Mesenchymal stem cell (in vitro differentiated cells and primary cell): ENCODE data around the gene ZSCAN25.
A peak's percentile ranks its signal among the peaks of the same experiment; 100 is the strongest.
"Not testable (repeated sequence)": the region's sequence is repeated elsewhere in the genome, so short reads cannot be mapped to it uniquely, and the experiment has no call there.

Experiments
- DNase-seq: peaks from one replicate; pipeline ENCODE4 v3.0.0-alpha.2; 2013
- H2AFZ ChIP-seq: one replicate; pipeline ENCODE4 v1.6.1; 2013; ENCODE audit warnings: low read depth, mild to moderate bottlenecking, control low read depth, inconsistent platforms, low read length, moderate library complexity
- H2AK5ac ChIP-seq: 2 replicates; pipeline ENCODE4 v1.6.1; 2013; ENCODE audit warnings: low read length, moderate library complexity, mild to moderate bottlenecking, inconsistent platforms; ENCODE audit not compliant: severe bottlenecking
- H2BK120ac ChIP-seq: one replicate; pipeline ENCODE4 v1.6.1; 2013; ENCODE audit warnings: low read depth, mild to moderate bottlenecking, inconsistent platforms, low read length, moderate library complexity
- H2BK12ac ChIP-seq, 2 experiments: one replicate each; pipeline ENCODE4 v1.6.1; 2013; ENCODE audit warnings: inconsistent platforms in 2 of 2, low read length in 2 of 2, mild to moderate bottlenecking in 2 of 2, moderate library complexity in 2 of 2, control low read depth in 1 of 2
- H2BK15ac ChIP-seq: one replicate; pipeline ENCODE4 v1.6.1; 2013; ENCODE audit warnings: mild to moderate bottlenecking, low read depth, inconsistent platforms; ENCODE audit not compliant: poor library complexity, severe bottlenecking
- H2BK5ac ChIP-seq: 2 replicates; pipeline ENCODE4 v1.6.1; 2013; ENCODE audit warnings: low read depth, mild to moderate bottlenecking, low read length, control low read depth, inconsistent platforms; ENCODE audit not compliant: poor library complexity, severe bottlenecking
- H3K14ac ChIP-seq, 2 experiments: one replicate each; pipeline ENCODE4 v1.6.1; 2013; ENCODE audit warnings: inconsistent platforms in 2 of 2, low read length in 2 of 2, control low read depth in 1 of 2, mild to moderate bottlenecking in 1 of 2, moderate library complexity in 1 of 2
- H3K18ac ChIP-seq, 2 experiments: one replicate each; pipeline ENCODE4 v1.6.1; 2013; ENCODE audit warnings: inconsistent platforms in 2 of 2, low read length in 2 of 2, control low read depth in 1 of 2, low read depth in 1 of 2, mild to moderate bottlenecking in 1 of 2
- H3K23ac ChIP-seq, 2 experiments: one replicate each; pipeline ENCODE4 v1.6.1; 2013; ENCODE audit warnings: inconsistent platforms in 2 of 2, low read length in 2 of 2, mild to moderate bottlenecking in 2 of 2, moderate library complexity in 2 of 2, control low read depth in 1 of 2
- H3K27ac ChIP-seq: 2 replicates; pipeline ENCODE4 v1.5.1; 2013; ENCODE audit warnings: mild to moderate bottlenecking, moderate library complexity, low read length, control low read depth, inconsistent platforms; ENCODE audit not compliant: poor library complexity, severe bottlenecking
- H3K27me3 ChIP-seq, 2 experiments: 2 replicates each; pipeline versions ENCODE4 v1.6.1 to v1.7.0; 2013; ENCODE audit warnings: low read length in 2 of 2, mild to moderate bottlenecking in 2 of 2, moderate library complexity in 2 of 2, control low read depth in 1 of 2, inconsistent platforms in 1 of 2; ENCODE audit not compliant: control insufficient read depth in 1 of 2, insufficient read depth in 1 of 2
- H3K36me3 ChIP-seq, 2 experiments: 2 replicates each; pipeline versions ENCODE4 v1.6.1 to v1.7.0; 2013; ENCODE audit warnings: low read length in 2 of 2, control low read depth in 1 of 2, inconsistent platforms in 1 of 2, low read depth in 1 of 2, mild to moderate bottlenecking in 1 of 2; ENCODE audit not compliant: insufficient read depth in 2 of 2, control insufficient read depth in 1 of 2
- H3K4ac ChIP-seq, 2 experiments: one replicate each; pipeline ENCODE4 v1.6.1; 2013; ENCODE audit warnings: inconsistent platforms in 2 of 2, low read length in 2 of 2, mild to moderate bottlenecking in 2 of 2, moderate library complexity in 2 of 2, control low read depth in 1 of 2, low read depth in 1 of 2
- H3K4me1 ChIP-seq: 2 replicates; pipeline ENCODE4 v1.6.1; 2013; ENCODE audit warnings: low read depth, low read length, control low read depth; ENCODE audit not compliant: control insufficient read depth, insufficient read depth
- H3K4me2 ChIP-seq: 2 replicates; pipeline ENCODE4 v1.6.1; 2013; ENCODE audit warnings: low read length, mild to moderate bottlenecking, inconsistent platforms; ENCODE audit not compliant: poor library complexity, severe bottlenecking
- H3K4me3 ChIP-seq, 2 experiments: 2 replicates each; pipeline versions ENCODE4 v1.5.1 to v1.7.0; 2013; ENCODE audit warnings: low read length in 2 of 2, mild to moderate bottlenecking in 2 of 2, control low read depth in 1 of 2, low read depth in 1 of 2; ENCODE audit not compliant: insufficient read depth in 1 of 2
- H3K79me1 ChIP-seq: replicated peaks from 2 replicates; pipeline ENCODE4 v1.6.1; 2013; ENCODE audit warnings: mild to moderate bottlenecking, control low read depth, low read length, inconsistent platforms; ENCODE audit not compliant: poor library complexity, severe bottlenecking
- H3K9ac ChIP-seq: 2 replicates; pipeline ENCODE4 v1.7.0; 2013; ENCODE audit warnings: mild to moderate bottlenecking, low read length, moderate library complexity
- H3K9me3 ChIP-seq: 2 replicates; pipeline ENCODE4 v1.7.0; 2013; ENCODE audit warnings: mild to moderate bottlenecking, low read length; ENCODE audit not compliant: control insufficient read depth
- H4K8ac ChIP-seq: one replicate; pipeline ENCODE4 v1.6.1; 2013; ENCODE audit warnings: inconsistent platforms, mild to moderate bottlenecking, low read length, moderate library complexity
- H4K91ac ChIP-seq: one replicate; pipeline ENCODE4 v1.6.1; 2013; ENCODE audit warnings: mild to moderate bottlenecking, low read length, inconsistent platforms
- WGBS: methylation state at CpG from one replicate; pipeline ENCODE4 v1.1.7; 2013; ENCODE audit warnings: mixed read lengths; 5-methylcytosine and 5-hydroxymethylcytosine counted together

Gene ZSCAN25

GRCh38 chr7:99629643-99630042 lies 12.9 kb downstream of the ZSCAN25 start:
- H3K27ac ChIP-seq = no peak overlapping the region
- H4K91ac ChIP-seq = no peak overlapping the region
- H3K36me3 ChIP-seq = peaks cover 44 to 87% of the 10 kb centered on the region in 2 experiments
- H3K4me1 ChIP-seq = no peaks in the 10 kb centered on the region
- no peak overlapping the region for H3K23ac ChIP-seq
- no peak overlapping the region for H3K4ac ChIP-seq
- no peaks in the 10 kb centered on the region for H3K27me3 ChIP-seq
- WGBS = 98% methylated on average over 20 of the region's 20 CpGs
- no peak overlapping the region for H2BK15ac ChIP-seq
- H3K9me3 ChIP-seq = no peaks in the 10 kb centered on the region
- H2AK5ac ChIP-seq = no peak overlapping the region
- peaks cover 43% of the 10 kb centered on the region for H3K79me1 ChIP-seq
- no peak overlapping the region for H2BK5ac ChIP-seq
- no peak overlapping the region for H3K4me3 ChIP-seq
- no peak overlapping the region for H2BK120ac ChIP-seq
- H4K8ac ChIP-seq = no peak overlapping the region
- H3K18ac ChIP-seq = no peak overlapping the region
- H3K14ac ChIP-seq = no peak overlapping the region
- no peak for DNase-seq
- H3K9ac ChIP-seq = no peak overlapping the region
- H3K4me2 ChIP-seq = no peak overlapping the region
- H2BK12ac ChIP-seq = no peak overlapping the region
- H2AFZ ChIP-seq = no peak overlapping the region

- Histone ChIP-seq H2BK15ac (no peak overlapping the region), H3K18ac (no peak overlapping the region), H2BK5ac (no peak overlapping the region), H3K23ac (no peak overlapping the region), H3K14ac (no peak overlapping the region), H3K27me3 (no peaks in the 10 kb centered on the region), H3K4me1 (no peaks in the 10 kb centered on the region), H3K36me3 (peaks cover 26 to 68% of the 10 kb centered on the region in 2 experiments), H3K4me2 (no peak overlapping the region), H2BK120ac (no peak overlapping the region), H3K4ac (no peak overlapping the region), H3K9me3 (no peaks in the 10 kb centered on the region), H3K9ac (peak overlapping the region; percentile 46), H4K8ac (peak overlapping the region; percentile 0), H2AFZ (no peak overlapping the region), H3K79me1 (peaks cover 29% of the 10 kb centered on the region), H2AK5ac (no peak overlapping the region), H3K27ac (no peak overlapping the region), H4K91ac (no peak overlapping the region), H3K4me3 (no peak overlapping the region), H2BK12ac (no peak overlapping the region)
- DNase-seq = no peak
- WGBS = 60% methylated on average over 8 of the region's 9 CpGs
Observed at GRCh38 chr7:99631295-99632109, 14.8 kb downstream of the ZSCAN25 start.

GRCh38 chr7:99637414-99637813 lies 20.7 kb downstream of the ZSCAN25 start:
- not testable (repeated sequence) for H3K14ac ChIP-seq, DNase-seq, H2BK12ac ChIP-seq, H4K8ac ChIP-seq, H3K79me1 ChIP-seq, H2BK15ac ChIP-seq, H2AFZ ChIP-seq, H3K9ac ChIP-seq, H3K4me2 ChIP-seq, H2AK5ac ChIP-seq, H2BK5ac ChIP-seq, H3K4ac ChIP-seq, H3K9me3 ChIP-seq, H2BK120ac ChIP-seq, H4K91ac ChIP-seq, H3K18ac ChIP-seq, H3K27me3 ChIP-seq, H3K4me3 ChIP-seq, H3K4me1 ChIP-seq, H3K27ac ChIP-seq, H3K23ac ChIP-seq
- no CpG with 5 or more reads among the region's 2 CpGs for WGBS
- peaks cover 10 to 16% of the 10 kb centered on the region in 2 experiments for H3K36me3 ChIP-seq

GRCh38 chr7:99638731-99639130 lies 22.0 kb downstream of the ZSCAN25 start:
- no peak overlapping the region for H3K27ac ChIP-seq
- H2BK120ac ChIP-seq = no peak overlapping the region
- DNase-seq = no peak
- H3K27me3 ChIP-seq = no peaks in the 10 kb centered on the region
- no peak overlapping the region for H4K91ac ChIP-seq
- 94% methylated on average over 23 of the region's 23 CpGs for WGBS
- peaks cover 4 to 11% of the 10 kb centered on the region in 2 experiments for H3K36me3 ChIP-seq
- no peak overlapping the region for H3K9ac ChIP-seq
- H3K79me1 ChIP-seq = peaks cover 3% of the 10 kb centered on the region
- no peak overlapping the region for H3K18ac ChIP-seq
- peak overlapping the region in 1 of 2 experiments; percentile 64 for H3K4ac ChIP-seq
- H3K4me2 ChIP-seq = no peak overlapping the region
- H2AFZ ChIP-seq = no peak overlapping the region
- H2BK15ac ChIP-seq = no peak overlapping the region
- H3K4me1 ChIP-seq = no peaks in the 10 kb centered on the region
- no peak overlapping the region for H3K14ac ChIP-seq
- H3K23ac ChIP-seq = no peak overlapping the region
- H3K9me3 ChIP-seq = no peaks in the 10 kb centered on the region
- H4K8ac ChIP-seq = no peak overlapping the region
- no peak overlapping the region for H3K4me3 ChIP-seq
- H2BK5ac ChIP-seq = no peak overlapping the region
- H2AK5ac ChIP-seq = no peak overlapping the region
- H2BK12ac ChIP-seq = no peak overlapping the region
